Measurements from ENCODE around the gene SCN1A.

- TF ChIP-seq YY1 (IDR thresholded peaks at IDR 0.05; ENCODE audit: insufficient read depth, insufficient read length) (no peak), ZNF274 (IDR thresholded peaks at IDR 0.05; ENCODE audit: low read depth, low read length) (no peak)
Measured at GRCh38 chr2:166104084-166104483, 23.7 kb downstream of the SCN1A start.

Data from NT2/D1 (cell line).